Measurements from ENCODE around the gene ARL6IP1.
"Not testable (repeated sequence)": the region's sequence is repeated elsewhere in the genome, so short reads cannot be mapped to it uniquely, and the experiment has no call there.

GRCh38 chr16:18770336-18770962, 30.9 kb downstream of the ARL6IP1 start:
- TF ChIP-seq, protein P1, sequence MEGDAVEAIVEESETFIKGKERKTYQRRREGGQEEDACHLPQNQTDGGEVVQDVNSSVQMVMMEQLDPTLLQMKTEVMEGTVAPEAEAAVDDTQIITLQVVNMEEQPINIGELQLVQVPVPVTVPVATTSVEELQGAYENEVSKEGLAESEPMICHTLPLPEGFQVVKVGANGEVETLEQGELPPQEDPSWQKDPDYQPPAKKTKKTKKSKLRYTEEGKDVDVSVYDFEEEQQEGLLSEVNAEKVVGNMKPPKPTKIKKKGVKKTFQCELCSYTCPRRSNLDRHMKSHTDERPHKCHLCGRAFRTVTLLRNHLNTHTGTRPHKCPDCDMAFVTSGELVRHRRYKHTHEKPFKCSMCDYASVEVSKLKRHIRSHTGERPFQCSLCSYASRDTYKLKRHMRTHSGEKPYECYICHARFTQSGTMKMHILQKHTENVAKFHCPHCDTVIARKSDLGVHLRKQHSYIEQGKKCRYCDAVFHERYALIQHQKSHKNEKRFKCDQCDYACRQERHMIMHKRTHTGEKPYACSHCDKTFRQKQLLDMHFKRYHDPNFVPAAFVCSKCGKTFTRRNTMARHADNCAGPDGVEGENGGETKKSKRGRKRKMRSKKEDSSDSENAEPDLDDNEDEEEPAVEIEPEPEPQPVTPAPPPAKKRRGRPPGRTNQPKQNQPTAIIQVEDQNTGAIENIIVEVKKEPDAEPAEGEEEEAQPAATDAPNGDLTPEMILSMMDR (tag by site-specific recombination; IDR thresholded peaks at IDR 0.05): not testable (repeated sequence)
- TF ChIP-seq ZNF274 (IDR thresholded peaks at IDR 0.05; ENCODE audit: low read length); ZNF274 (tag by site-specific recombination; IDR thresholded peaks at IDR 0.05; ENCODE audit: borderline replicate concordance); YY1 (tag by site-specific recombination; IDR thresholded peaks at IDR 0.05); ZBTB1 (tag by site-specific recombination; IDR thresholded peaks at IDR 0.05); ZNF366 (tag by site-specific recombination; conservative IDR thresholded peaks at IDR 0.05); ZNF2 (tag by site-specific recombination; IDR thresholded peaks at IDR 0.05); ZNF302 (tag by site-specific recombination; IDR thresholded peaks at IDR 0.05; ENCODE audit: low read depth); ZBTB20 (tag by site-specific recombination; IDR thresholded peaks at IDR 0.05); ZNF146 (tag by site-specific recombination; IDR thresholded peaks at IDR 0.05); BCL11A (tag by site-specific recombination; IDR thresholded peaks at IDR 0.05; ENCODE audit: low read depth); ZNF529 (tag by site-specific recombination; IDR thresholded peaks at IDR 0.05; ENCODE audit: insufficient replicate concordance); ZNF777 (tag by site-specific recombination; IDR thresholded peaks at IDR 0.05; ENCODE audit: borderline replicate concordance); ZNF416 (tag by site-specific recombination; IDR thresholded peaks at IDR 0.05): not testable (repeated sequence)
- TF ChIP-seq, protein P2, sequence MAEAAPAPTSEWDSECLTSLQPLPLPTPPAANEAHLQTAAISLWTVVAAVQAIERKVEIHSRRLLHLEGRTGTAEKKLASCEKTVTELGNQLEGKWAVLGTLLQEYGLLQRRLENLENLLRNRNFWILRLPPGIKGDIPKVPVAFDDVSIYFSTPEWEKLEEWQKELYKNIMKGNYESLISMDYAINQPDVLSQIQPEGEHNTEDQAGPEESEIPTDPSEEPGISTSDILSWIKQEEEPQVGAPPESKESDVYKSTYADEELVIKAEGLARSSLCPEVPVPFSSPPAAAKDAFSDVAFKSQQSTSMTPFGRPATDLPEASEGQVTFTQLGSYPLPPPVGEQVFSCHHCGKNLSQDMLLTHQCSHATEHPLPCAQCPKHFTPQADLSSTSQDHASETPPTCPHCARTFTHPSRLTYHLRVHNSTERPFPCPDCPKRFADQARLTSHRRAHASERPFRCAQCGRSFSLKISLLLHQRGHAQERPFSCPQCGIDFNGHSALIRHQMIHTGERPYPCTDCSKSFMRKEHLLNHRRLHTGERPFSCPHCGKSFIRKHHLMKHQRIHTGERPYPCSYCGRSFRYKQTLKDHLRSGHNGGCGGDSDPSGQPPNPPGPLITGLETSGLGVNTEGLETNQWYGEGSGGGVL (tag by site-specific recombination; IDR thresholded peaks at IDR 0.05): not testable (repeated sequence)
